Inflammatory macrophage treated with lipopolysaccharide for 4 hours (primary cell): ENCODE measurements around the gene SLC39A5.
A peak's percentile ranks its signal among the peaks of the same experiment; 100 is the strongest.
"Not testable (repeated sequence)": the region's sequence is repeated elsewhere in the genome, so short reads cannot be mapped to it uniquely, and the experiment has no call there.

Experiments used
- DNase-seq: peaks from one replicate; pipeline ENCODE4 v3.0.0-alpha.2; 2020

SLC39A5 gene, protein sequence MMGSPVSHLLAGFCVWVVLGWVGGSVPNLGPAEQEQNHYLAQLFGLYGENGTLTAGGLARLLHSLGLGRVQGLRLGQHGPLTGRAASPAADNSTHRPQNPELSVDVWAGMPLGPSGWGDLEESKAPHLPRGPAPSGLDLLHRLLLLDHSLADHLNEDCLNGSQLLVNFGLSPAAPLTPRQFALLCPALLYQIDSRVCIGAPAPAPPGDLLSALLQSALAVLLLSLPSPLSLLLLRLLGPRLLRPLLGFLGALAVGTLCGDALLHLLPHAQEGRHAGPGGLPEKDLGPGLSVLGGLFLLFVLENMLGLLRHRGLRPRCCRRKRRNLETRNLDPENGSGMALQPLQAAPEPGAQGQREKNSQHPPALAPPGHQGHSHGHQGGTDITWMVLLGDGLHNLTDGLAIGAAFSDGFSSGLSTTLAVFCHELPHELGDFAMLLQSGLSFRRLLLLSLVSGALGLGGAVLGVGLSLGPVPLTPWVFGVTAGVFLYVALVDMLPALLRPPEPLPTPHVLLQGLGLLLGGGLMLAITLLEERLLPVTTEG

DNA sequence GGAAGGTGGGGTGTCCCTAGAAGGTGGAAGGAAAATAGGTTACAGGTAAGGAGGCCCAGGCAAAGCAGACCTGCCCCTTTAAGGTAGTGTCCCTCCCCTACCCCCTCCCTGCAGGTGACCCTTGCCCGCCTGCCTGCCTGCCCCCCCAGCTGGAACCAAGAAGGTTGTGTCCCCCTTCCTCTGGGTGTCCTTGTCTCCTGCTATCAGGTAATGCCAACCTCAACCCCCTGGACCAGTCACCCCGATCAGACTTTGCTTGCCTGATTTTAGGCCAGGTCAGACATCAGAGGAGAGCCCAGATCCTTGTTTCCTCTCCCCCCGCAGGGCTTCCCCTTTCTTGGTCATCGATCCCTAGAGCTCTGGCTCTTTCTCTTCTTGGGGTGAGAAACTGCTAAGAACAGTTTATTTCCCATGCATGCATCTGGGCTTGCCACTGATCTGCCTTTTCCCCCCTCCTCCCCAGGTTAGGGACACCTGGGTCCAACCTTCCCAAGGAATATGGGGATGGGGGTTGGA, at the start of gene SLC39A5:
Gene SLC39A5 (plus strand): TSS at position 136 of the 516 bp plus-strand sequence. CDS start 1,224 bp downstream, outside the sequence.
- DNase-seq = no peak

DNA sequence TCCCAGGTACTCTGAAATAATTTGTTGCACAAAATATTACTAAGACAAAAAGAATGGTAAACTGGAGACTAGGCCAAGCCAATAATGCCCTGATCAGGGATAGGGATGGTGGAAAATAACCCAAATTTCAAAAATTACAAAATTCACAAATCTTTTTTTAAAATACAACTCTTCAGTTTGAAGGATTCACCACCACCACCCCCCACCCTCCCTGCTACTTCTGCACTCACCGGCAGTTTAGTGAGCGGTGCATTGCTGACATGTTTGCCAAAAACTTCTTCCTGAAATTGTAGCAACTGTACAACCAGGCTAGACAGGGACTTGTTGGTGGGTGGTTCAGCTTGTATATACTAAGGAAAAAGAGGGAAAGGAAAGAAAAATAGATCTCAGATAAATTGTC, 42.9 kb upstream of the SLC39A5 start:
- no peak for DNase-seq

DNA sequence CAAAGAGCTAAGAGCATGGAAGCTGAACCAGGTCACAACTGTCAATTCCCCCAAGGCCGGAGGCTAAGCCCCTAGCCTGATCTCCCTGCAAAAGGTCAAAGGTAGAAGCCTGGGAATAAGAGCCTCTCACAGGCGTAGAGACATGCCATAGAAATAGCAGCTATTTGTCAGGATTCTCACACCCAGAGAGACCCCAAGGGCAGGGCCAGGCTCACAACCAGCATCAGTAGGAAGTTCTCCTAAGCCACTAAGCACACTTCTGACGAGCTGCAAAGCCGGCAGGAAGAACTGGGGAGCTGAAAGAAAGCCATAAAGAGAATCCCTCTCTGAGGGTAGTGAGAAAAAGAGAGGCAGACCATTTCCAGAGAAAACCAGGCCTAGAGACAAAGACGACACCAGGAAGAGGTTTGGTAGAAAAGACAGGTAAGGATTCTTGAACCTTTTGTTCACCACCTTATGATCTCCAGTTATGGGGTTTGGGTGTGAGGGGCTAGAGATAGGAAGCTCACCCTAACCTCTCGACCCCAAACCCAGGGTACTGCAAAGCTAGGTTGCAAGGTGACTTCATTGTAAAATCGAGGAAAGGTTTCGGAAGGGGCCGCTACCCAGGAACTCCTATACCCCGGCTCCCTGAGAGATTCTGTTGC, 41.6 kb upstream of the SLC39A5 start:
- no peak for DNase-seq

DNA sequence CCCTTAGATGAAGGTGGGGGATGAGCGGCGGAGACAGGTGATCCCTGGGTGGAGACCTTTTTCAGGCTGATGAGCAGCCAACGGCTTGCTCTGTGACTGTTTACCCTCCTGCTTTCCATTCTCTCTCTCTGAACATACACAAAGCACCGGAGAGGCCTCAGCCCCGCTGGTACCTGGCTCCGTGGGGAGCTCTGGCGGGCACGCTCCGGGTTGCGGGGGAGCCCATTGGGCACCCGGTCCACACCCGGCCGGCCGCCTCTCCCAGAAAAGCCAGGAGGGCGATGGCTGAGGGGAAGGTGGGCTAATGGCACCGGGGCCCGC, 41.1 kb upstream of the SLC39A5 start:
- DNase-seq = no peak

DNA sequence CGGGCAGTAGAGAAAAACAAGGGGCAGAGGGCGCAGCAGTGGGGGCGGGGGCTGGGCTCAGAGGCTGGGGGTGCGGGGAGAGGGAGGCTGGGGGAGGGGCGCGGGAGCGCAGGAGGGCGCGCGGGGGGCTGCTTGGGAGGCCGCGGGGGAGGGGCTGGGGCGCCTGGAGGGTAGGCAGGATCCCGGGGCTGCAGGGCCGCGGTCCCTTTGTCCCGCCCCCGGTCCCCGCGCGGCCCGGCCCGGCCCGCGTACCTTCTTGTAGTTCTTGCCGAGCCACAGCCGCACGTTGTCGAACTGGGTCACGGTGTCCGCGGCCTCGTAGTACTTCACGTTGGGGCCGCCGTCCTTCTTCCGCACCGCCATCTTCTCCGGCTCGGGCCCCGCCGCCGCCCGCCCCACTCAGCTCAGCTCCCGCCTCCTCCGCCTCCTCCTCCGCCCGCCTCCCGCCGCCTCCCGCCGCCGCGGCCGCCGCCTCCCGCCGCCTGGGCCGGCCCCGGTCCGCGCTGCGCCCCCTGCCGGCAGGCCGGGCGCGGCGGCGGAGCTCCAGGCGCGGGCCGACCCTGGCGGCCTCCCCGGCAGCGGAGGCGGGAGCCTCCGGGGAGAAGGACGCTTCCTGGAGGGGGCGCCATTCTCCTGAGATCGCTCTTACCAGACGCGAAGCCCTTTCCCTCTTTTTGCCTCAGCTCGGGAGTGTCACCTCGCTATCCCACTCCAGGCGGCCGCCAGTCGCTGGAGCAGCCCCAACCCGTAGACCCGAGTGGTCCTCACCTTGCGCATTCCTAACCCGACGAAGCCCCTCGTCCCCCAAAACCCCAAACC, 40.5 kb upstream of the SLC39A5 start, which contains the start of gene SMARCC2:
Gene SMARCC2 (minus strand): TSS at position 385 of the 819 bp plus-strand sequence. CDS start 22 bp downstream, at position 363.
- DNase-seq = peak; percentile 91

DNA sequence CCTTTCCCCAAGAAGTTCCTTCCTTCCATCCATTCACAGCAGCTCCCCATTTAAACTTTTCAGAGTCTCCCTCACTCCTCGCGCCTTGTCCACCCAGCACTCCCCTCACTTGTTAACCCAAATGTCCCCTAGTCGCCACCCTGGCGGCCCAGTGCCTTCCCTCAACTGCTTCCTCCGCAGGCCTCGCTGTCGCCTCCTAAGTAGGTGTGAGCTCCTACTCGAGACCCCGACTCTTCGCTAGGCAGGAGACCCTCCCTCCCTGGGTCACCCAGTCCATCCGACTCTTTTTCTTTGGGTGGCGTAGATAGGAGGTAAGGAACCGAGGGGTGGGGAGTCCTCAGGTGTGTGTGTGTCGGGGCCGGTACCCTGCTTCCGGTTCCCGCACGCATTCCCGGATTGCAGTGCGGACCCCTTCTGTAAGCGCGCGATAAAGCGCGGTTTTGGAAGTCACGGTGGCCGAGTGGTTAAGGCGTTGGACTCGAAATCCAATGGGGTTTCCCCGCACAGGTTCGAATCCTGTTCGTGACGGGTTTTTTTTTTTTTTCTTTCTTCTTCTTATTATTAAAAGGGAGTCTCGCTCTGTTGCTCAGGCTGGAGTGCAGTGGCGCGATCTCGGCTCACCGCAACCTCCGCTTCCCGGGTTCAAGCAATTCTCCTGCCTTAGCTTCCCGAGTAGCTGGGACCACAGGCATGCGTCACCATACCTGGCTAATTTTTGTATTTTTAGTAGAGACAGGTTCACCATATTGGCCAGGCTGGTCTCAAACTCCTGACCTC, 39.7 kb upstream of the SLC39A5 start:
- DNase-seq = peak; percentile 75

DNA sequence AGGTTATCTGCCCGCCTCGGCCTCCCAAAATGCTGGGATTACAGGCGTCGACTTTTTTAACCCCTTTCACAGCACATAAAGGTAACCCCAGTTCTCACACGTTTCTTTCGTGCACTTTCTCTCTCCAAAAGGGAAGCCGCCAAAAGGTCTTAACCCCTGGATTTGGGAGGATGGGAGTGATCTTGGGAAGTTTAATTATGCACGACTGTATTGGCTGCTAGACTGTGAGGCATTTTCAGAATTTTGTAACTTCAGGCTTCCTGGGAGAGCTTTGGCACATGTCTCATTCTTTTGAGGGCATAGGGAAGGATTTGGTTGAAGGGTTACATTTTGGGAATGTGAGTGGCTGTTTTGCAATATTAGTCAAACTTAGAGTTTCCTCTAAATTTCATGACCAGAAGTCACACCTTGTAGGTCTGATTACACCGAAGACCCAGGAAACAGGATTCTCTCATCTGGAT, 39.1 kb upstream of the SLC39A5 start:
- DNase-seq = no peak

DNA sequence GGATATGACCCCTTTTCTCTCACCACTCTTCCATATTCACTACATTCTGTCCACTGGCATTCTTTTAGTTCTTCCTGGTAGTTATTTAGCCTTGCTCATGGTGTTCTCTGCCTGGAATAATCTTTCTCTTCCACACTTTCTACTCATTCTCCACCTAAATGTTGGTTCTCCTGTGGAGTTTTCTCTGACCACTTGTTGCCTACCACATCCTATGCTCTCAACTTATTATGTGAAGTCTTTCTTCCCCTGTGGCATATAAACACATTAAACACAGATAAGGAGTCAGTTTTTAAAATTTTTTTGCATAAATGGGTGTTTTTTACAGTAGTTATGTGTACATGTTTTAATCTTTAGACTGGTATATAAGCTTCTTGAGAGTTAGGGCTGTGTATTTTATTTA, 37.3 kb upstream of the SLC39A5 start:
- no peak for DNase-seq

DNA sequence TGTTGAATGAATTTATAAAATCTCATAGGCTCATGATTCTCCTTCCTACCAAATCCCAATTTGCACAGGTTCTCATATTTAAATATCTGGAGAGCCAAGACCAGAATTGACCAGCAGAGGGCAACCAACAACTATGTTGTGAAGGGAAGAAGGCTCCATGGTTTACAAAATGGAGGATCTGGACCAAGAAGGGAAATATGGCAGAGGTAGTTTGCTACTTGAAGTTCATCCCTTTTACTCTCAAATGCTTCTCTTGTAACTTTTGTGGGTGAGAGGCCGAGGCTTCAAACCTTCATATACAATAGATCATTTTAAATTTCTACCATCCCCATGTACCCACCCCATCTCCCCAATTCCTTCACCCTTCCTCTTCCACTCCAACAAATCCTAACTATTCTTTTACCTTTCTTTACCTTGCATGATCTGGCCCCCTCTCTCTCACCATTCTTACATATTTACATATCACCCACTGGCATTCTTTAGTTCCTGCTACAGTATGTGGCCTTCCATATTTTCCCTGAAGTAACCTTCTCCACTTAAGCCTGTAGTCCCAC, 36.7 kb upstream of the SLC39A5 start:
- peak; percentile 92 for DNase-seq

DNA sequence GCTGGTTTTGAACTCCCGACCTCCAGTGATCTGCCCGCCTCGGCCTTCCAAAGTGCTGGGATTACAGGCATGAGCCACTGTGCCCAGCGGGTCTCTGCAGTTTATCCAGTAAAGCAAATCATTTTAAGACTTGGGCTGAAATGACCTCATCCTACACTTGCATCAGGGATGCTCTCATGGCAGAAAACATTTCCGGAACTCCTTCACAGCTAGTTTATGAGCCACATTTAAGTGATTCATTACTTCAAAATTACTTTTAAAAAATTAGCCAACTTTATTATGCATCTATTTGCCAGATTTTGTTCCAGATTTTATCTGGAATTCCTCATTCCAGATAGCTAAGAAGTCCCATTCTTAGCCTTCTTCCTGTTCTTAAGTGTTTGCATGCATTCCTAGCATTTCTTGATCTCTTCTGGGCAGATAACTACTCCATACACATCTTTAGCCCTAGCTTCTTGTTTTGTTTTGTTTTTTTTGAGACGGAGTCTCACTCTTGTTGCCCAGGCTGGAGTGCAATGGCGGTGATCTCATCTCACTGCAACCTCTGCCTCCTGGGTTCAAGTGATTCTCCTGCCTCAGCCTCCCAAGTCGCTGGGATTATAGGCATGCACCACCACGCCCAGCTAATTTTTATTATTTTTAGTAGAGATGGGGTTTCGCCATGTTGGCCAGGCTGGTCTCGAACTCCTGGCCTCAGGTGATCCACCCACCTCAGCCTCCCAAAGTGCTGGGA, 32.9 kb upstream of the SLC39A5 start:
- DNase-seq = not testable (repeated sequence)

DNA sequence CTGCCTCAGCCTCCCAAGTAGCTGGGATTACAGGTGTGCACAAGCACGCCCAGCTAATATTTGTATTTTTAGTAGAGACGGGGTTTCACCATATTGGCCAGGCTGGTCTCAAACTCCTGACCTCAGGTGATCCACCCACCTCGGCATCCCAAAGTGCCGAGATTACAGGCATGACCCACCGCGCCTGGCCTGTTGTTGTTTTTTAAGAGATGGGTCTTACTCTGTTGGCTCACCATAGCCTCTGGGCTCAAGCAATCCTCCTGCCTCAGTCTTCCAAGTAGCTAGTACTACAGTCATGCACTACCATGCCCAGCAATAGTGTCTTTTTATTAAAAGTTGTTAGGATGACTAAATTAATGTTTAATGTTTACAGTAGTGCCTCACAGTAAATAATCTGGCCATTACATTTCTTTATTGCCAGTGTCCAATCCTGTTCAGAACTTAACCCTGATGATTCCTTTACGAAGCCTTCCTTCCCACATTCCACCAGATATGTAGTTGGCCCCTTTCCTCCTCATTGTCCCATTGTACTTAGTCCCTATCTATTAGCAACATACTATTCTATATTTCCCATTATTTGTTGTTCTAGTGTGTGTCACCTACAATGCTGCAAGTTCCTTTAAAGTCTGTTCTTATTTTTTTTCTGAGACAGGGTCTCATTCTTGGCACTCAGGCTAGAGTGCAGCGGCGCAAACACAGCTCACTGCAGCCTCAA, 31.8 kb upstream of the SLC39A5 start:
- no peak for DNase-seq

DNA sequence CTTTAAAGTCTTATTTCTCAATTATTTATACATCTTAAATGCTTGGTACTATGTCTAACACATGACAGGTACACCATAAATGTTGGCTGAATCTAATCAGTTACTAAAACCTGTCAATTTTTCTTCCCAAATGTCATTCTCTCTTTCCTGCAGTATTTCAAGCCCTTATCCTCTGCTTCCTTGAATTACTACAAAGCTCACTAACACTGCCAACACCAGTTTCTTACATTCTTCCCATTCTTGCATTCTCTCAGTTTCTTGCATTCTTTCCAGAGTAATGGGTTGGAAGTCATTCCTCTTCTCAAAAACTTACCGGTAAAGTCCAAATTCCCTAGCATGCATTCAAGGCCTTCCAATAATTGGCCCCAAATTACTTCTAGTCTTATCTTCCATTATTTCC, 31.0 kb upstream of the SLC39A5 start:
- DNase-seq = no peak

DNA sequence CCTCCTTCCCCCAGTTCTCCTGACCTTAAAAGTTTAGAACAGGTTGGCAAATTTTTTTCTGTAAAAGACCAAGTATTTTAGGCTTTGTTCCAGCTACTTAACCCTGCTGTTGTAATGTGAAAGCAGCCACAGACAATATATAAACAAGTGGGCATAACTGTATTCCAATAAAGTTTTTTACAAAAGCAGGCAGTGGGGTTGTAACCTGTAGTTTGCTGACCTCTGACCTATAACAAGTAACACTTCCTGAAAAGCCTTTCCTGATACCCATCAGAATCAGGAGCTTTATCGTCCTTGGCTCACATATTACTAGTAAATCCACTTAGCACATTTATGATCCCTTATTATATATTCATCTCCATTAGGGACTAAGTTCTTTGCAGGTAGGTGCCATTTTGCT, 27.5 kb upstream of the SLC39A5 start:
- no peak for DNase-seq

DNA sequence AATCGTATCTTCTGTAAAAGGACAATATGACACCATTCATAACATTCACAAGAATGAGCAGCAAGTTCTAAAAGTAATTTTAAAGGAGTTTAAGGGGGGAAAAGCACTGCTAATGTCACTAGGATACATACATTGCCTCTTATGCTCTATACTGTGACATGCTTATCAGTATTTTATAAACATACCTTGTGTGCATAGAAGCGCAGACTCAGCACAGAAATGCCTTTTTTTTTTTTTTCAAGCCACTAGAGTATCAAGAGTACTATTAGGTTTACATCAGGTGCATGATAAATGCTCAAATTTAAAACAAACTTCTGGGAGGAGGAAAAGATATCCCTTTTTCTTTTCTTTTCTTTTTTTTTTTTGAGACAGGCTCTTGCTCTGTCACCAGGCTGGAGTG, 27.0 kb upstream of the SLC39A5 start:
- no peak for DNase-seq

DNA sequence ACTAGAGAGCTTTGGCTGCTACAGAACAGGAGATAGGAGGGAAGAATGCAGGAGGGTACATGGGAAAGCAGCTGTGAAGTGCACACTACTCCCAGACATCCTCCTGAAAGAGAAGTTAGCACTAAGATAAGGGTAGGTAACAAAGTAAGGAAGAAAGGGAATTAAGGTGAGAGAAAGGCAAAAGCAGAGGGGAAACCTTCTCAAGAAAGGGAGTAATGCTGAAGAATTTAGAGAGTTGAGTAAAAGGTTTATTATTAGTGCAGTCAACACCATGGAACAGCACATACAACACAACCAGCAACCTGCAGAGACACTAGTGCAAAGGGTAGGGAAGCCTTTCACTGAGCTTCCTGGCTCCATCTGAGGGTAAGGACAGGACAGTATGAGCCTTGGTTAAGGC, 25.6 kb upstream of the SLC39A5 start:
- no peak for DNase-seq

DNA sequence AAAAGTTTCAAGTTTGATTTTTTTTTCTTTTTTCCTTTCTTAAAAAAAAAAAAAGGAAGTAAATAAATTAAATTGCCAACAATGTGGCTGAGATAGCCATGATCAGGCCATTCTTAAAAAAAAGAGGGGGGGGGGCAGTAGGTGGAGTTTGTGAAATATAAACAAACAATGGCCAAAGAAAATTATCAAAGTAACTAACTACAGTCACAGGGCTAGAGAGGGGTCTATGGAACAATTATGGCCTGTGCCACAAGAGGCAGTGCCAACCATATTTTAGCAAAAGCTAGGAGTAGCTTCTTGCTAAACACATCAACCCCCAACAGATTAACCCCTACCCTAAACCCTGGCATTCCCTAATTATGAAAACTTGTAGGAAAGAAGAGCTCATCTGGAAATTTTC, 24.4 kb upstream of the SLC39A5 start:
- no peak for DNase-seq

DNA sequence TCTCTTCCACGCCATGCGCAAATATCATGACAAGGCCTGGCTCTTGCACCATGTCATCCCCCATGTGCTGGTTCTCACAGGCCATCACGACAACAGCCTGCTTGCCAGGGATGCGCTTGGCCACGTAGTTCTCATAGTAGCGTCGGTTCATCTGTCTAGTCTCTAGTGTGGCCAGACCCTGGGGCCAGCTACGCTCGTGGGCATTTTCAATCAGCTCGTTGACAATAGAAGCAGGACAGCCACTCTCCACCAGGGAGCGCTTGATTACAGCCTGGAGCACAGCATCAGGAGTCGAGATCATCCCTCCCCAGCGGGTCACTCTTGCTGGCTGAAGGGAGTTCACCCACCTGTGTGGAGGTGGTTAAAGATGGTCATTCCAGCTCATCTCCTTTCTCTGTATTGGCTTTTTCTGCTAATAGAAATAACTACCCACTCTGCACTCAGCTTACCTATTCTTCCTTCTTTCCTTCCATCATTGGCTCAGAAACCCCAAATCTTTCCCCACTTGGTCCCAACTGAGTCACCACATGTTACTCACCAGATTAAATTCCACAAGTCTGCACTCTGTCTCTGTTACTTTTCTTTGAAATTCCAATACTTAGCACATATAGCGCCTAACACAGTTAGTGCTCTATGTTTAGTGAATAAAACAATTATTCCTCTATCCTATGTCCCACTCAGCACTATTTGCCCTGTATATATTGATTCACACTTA, 23.2 kb upstream of the SLC39A5 start:
- DNase-seq = peak; percentile 56

DNA sequence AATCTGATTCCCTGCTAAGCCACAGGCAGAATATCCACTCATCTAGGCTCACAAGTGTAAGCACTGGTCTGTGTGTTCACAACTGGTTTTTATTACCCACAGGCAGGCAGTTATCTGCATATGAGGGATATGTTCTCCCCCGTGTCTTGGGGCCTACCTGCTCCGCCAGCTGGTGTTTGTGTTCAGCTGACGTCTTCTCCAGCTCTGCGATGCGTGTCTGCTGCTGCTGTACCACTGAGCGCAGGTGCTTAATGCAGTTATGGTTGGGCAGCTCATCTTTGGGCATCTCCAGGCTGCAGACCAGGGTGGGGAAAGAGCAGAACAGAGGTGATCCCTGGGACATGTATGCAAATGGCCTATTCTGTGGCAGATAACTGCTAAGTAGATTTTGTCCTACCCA, 21.8 kb upstream of the SLC39A5 start:
- no peak for DNase-seq

DNA sequence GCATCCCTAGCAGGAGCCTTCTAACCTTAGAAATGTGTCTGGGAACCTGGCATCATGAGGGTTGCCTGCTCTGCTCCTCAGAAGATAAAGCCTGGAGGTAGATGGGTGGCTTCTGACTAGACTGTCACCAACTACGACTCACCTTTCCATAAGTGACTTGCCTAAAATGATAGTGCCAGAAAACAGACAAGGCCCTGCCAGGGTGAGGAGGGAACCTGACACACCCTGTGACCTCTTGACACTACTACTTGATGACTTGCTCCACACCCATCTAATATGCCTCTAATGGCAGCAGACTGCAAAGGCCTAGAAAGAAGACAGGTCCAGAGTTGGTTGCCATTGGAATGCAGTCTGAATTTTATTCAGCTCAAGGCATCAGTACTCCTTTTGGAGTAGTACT, 17.5 kb upstream of the SLC39A5 start:
- DNase-seq = no peak

DNA sequence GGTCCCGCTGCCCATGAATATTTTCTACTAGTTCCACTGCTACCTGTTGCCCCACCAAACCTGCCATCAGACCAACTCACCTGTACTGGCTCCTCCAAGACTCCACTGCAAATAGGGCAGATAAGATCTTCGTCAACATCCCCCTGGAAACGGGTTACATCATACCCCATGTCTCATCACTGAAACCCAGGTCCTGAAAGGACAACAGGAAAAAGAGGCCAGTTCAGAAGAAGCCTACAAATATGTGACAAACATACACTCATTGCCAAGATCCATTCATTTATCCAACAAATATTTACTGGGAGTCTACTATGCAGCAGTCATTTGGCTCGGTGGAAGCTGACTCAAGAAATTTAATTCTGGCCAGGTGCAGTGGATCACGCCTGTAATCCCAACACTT, 16.0 kb upstream of the SLC39A5 start:
- DNase-seq = no peak
